WERI-Rb-1 (cell line): ENCODE measurements around the gene INTS1.

Experiments used
- DNase-seq: peaks from one replicate; pipeline ENCODE4 v3.0.0-alpha.2; 2020
- H3K27ac ChIP-seq: fragments of 250-450 bp; sonication (Bioruptor Pico); 2 replicates; pipeline ENCODE4 v1.5.1; 2020; ENCODE audit warnings: mild to moderate bottlenecking, moderate library complexity
- H3K27me3 ChIP-seq: fragments of 250-450 bp; sonication (Bioruptor Pico); 2 replicates; pipeline ENCODE4 v1.5.1; 2021; ENCODE audit warnings: mild to moderate bottlenecking, low read depth, moderate library complexity; ENCODE audit not compliant: insufficient read depth, severe bottlenecking
- H3K36me3 ChIP-seq: fragments of 250-450 bp; sonication (Bioruptor Pico); 2 replicates; pipeline ENCODE4 v1.5.1; 2020; ENCODE audit warnings: mild to moderate bottlenecking, moderate library complexity
- H3K4me3 ChIP-seq: 2 replicates; pipeline ENCODE4 v1.5.1; 2011; ENCODE audit warnings: low read depth, mild to moderate bottlenecking, control low read depth, low read length
- H3K9me3 ChIP-seq: fragments of 250-450 bp; sonication (Bioruptor Pico); 2 replicates; pipeline ENCODE4 v1.5.1; 2021; ENCODE audit warnings: mild to moderate bottlenecking, moderate library complexity; ENCODE audit not compliant: severe bottlenecking
- CTCF ChIP-seq: IDR thresholded peaks from 2 replicates; pipeline ENCODE4 v1.5.1; 2011; ENCODE audit warnings: low read depth, mild to moderate bottlenecking, control low read depth, inconsistent platforms, low read length

INTS1 gene

GRCh38 chr7:1539181-1539881, 35.1 kb upstream of the INTS1 start:
- TF ChIP-seq CTCF = no peak
- Histone ChIP-seq H3K9me3 (no peaks in the 10 kb centered on the region), H3K36me3 (peaks cover 33% of the 10 kb centered on the region), H3K27ac (no peak overlapping the region), H3K27me3 (no peaks in the 10 kb centered on the region), H3K4me3 (no peak overlapping the region)
- DNase-seq = no peak

GRCh38 chr7:1538544-1539180, 34.5 kb upstream of the INTS1 start:
- no peak for DNase-seq
- no peaks in the 10 kb centered on the region for H3K27me3 ChIP-seq
- no peak overlapping the region for H3K4me3 ChIP-seq
- peaks cover 33% of the 10 kb centered on the region for H3K36me3 ChIP-seq
- TF ChIP-seq CTCF = no peak
- no peak overlapping the region for H3K27ac ChIP-seq
- H3K9me3 ChIP-seq = no peaks in the 10 kb centered on the region

- Histone ChIP-seq H3K4me3 (no peak overlapping the region), H3K36me3 (peaks cover 33% of the 10 kb centered on the region), H3K27ac (no peak overlapping the region), H3K27me3 (no peaks in the 10 kb centered on the region), H3K9me3 (no peaks in the 10 kb centered on the region)
- TF ChIP-seq CTCF = no peak
- no peak for DNase-seq
Observed at GRCh38 chr7:1537535-1538412, 33.6 kb upstream of the INTS1 start.

GRCh38 chr7:1536743-1537534, 32.8 kb upstream of the INTS1 start:
- peaks cover 25% of the 10 kb centered on the region for H3K36me3 ChIP-seq
- no peaks in the 10 kb centered on the region for H3K9me3 ChIP-seq
- H3K4me3 ChIP-seq = no peak overlapping the region
- no peak for TF ChIP-seq CTCF
- H3K27me3 ChIP-seq = no peaks in the 10 kb centered on the region
- H3K27ac ChIP-seq = no peak overlapping the region
- DNase-seq = no peak

- Histone ChIP-seq H3K9me3 (no peaks in the 10 kb centered on the region), H3K4me3 (no peak overlapping the region), H3K27me3 (no peaks in the 10 kb centered on the region), H3K27ac (no peak overlapping the region), H3K36me3 (peaks cover 25% of the 10 kb centered on the region)
- no peak for TF ChIP-seq CTCF
- no peak for DNase-seq
Observed at GRCh38 chr7:1536455-1536742, 32.2 kb upstream of the INTS1 start.
